ENCODE data around the gene MARS1. TPM values are rescaled to one million over a fixed set of nuclear protein-coding genes. Genes with fewer than 3 reads are reported as not detected.

MARS1 gene
- total and polyA plus RNA-seq, 2 experiments from 2014 or later, result 266 to 351 TPM

DNA sequence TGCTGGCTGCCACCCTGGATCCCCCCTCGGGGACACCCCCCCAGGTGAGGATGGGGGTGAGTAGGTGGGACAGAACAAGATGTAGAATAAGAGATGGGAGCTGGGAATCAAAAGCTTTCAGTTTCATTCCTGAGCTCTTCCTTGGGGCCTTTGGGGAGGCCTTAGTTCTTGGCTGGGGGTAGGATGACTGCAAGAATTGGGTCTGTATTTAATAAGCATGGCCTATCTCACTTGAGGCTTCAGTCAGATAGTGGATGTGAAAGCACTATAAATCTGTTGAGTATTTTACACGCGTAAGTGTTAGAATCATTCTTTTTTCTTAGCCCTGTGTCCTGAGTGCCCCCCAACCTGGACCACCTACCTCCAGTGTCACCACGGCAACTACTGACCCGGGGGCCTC is 39.3 kb downstream of the MARS1 start:
- Mint-ChIP-seq H3K9me3 (no peaks in the 10 kb centered on the region; the same call in 2 of the 3 replicates), H3K27me3 (ENCODE audit: insufficient read depth, low read depth, poor library complexity) (peaks cover 28% of the 10 kb centered on the region), H3K4me3 (no peak overlapping the region; the same call in 2 of the 3 replicates), H3K36me3 (ENCODE audit: low read depth) (peaks cover 44% of the 10 kb centered on the region), H3K27ac (no peak overlapping the region), H3K4me1 (peaks cover 30% of the 10 kb centered on the region)
- 0 out of 2 replicates have a peak, but pooled peaks cover 7% of the 10 kb centered on the region for H3K79me2 ChIP-seq (replicated peaks; ENCODE audit: insufficient read depth)
- TF ChIP-seq, protein P1, sequence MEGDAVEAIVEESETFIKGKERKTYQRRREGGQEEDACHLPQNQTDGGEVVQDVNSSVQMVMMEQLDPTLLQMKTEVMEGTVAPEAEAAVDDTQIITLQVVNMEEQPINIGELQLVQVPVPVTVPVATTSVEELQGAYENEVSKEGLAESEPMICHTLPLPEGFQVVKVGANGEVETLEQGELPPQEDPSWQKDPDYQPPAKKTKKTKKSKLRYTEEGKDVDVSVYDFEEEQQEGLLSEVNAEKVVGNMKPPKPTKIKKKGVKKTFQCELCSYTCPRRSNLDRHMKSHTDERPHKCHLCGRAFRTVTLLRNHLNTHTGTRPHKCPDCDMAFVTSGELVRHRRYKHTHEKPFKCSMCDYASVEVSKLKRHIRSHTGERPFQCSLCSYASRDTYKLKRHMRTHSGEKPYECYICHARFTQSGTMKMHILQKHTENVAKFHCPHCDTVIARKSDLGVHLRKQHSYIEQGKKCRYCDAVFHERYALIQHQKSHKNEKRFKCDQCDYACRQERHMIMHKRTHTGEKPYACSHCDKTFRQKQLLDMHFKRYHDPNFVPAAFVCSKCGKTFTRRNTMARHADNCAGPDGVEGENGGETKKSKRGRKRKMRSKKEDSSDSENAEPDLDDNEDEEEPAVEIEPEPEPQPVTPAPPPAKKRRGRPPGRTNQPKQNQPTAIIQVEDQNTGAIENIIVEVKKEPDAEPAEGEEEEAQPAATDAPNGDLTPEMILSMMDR (conservative IDR thresholded peaks at IDR 0.05; ENCODE audit: low read depth in 2 of 2), result no peak
- no peak for TF ChIP-seq JUNB (IDR thresholded peaks at IDR 0.05; ENCODE audit: unreplicated experiment)
- TF ChIP-seq ZNF331 (CRISPR knock-in tag; IDR thresholded peaks at IDR 0.05; ENCODE audit: low read depth), result no peak
- TF ChIP-seq ZNF114 (CRISPR knock-in tag; IDR thresholded peaks at IDR 0.05), result no peak
- TF ChIP-seq EZH2 (IDR thresholded peaks at IDR 0.05; ENCODE audit: low read depth, unreplicated experiment), result no peak
- no peak for TF ChIP-seq POLR2AphosphoS5 (IDR thresholded peaks at IDR 0.05; ENCODE audit: low read depth)
- TF ChIP-seq CREB1 (CRISPR knock-in tag; IDR thresholded peaks at IDR 0.05; ENCODE audit: low read depth), result no peak
- TF ChIP-seq EZH2phosphoT487 (IDR thresholded peaks at IDR 0.05; ENCODE audit: unreplicated experiment), result no peak
- TF ChIP-seq NANOG (IDR thresholded peaks at IDR 0.05; ENCODE audit: borderline replicate concordance), result no peak
- TF ChIP-seq, protein P2, sequence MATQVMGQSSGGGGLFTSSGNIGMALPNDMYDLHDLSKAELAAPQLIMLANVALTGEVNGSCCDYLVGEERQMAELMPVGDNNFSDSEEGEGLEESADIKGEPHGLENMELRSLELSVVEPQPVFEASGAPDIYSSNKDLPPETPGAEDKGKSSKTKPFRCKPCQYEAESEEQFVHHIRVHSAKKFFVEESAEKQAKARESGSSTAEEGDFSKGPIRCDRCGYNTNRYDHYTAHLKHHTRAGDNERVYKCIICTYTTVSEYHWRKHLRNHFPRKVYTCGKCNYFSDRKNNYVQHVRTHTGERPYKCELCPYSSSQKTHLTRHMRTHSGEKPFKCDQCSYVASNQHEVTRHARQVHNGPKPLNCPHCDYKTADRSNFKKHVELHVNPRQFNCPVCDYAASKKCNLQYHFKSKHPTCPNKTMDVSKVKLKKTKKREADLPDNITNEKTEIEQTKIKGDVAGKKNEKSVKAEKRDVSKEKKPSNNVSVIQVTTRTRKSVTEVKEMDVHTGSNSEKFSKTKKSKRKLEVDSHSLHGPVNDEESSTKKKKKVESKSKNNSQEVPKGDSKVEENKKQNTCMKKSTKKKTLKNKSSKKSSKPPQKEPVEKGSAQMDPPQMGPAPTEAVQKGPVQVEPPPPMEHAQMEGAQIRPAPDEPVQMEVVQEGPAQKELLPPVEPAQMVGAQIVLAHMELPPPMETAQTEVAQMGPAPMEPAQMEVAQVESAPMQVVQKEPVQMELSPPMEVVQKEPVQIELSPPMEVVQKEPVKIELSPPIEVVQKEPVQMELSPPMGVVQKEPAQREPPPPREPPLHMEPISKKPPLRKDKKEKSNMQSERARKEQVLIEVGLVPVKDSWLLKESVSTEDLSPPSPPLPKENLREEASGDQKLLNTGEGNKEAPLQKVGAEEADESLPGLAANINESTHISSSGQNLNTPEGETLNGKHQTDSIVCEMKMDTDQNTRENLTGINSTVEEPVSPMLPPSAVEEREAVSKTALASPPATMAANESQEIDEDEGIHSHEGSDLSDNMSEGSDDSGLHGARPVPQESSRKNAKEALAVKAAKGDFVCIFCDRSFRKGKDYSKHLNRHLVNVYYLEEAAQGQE (IDR thresholded peaks at IDR 0.05; ENCODE audit: unreplicated experiment), result no peak
- TF ChIP-seq, protein P3, sequence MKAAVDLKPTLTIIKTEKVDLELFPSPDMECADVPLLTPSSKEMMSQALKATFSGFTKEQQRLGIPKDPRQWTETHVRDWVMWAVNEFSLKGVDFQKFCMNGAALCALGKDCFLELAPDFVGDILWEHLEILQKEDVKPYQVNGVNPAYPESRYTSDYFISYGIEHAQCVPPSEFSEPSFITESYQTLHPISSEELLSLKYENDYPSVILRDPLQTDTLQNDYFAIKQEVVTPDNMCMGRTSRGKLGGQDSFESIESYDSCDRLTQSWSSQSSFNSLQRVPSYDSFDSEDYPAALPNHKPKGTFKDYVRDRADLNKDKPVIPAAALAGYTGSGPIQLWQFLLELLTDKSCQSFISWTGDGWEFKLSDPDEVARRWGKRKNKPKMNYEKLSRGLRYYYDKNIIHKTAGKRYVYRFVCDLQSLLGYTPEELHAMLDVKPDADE (IDR thresholded peaks at IDR 0.05), result no peak
- no peak for TF ChIP-seq STAT1 (IDR thresholded peaks at IDR 0.05; ENCODE audit: unreplicated experiment)
- TF ChIP-seq, protein P4, sequence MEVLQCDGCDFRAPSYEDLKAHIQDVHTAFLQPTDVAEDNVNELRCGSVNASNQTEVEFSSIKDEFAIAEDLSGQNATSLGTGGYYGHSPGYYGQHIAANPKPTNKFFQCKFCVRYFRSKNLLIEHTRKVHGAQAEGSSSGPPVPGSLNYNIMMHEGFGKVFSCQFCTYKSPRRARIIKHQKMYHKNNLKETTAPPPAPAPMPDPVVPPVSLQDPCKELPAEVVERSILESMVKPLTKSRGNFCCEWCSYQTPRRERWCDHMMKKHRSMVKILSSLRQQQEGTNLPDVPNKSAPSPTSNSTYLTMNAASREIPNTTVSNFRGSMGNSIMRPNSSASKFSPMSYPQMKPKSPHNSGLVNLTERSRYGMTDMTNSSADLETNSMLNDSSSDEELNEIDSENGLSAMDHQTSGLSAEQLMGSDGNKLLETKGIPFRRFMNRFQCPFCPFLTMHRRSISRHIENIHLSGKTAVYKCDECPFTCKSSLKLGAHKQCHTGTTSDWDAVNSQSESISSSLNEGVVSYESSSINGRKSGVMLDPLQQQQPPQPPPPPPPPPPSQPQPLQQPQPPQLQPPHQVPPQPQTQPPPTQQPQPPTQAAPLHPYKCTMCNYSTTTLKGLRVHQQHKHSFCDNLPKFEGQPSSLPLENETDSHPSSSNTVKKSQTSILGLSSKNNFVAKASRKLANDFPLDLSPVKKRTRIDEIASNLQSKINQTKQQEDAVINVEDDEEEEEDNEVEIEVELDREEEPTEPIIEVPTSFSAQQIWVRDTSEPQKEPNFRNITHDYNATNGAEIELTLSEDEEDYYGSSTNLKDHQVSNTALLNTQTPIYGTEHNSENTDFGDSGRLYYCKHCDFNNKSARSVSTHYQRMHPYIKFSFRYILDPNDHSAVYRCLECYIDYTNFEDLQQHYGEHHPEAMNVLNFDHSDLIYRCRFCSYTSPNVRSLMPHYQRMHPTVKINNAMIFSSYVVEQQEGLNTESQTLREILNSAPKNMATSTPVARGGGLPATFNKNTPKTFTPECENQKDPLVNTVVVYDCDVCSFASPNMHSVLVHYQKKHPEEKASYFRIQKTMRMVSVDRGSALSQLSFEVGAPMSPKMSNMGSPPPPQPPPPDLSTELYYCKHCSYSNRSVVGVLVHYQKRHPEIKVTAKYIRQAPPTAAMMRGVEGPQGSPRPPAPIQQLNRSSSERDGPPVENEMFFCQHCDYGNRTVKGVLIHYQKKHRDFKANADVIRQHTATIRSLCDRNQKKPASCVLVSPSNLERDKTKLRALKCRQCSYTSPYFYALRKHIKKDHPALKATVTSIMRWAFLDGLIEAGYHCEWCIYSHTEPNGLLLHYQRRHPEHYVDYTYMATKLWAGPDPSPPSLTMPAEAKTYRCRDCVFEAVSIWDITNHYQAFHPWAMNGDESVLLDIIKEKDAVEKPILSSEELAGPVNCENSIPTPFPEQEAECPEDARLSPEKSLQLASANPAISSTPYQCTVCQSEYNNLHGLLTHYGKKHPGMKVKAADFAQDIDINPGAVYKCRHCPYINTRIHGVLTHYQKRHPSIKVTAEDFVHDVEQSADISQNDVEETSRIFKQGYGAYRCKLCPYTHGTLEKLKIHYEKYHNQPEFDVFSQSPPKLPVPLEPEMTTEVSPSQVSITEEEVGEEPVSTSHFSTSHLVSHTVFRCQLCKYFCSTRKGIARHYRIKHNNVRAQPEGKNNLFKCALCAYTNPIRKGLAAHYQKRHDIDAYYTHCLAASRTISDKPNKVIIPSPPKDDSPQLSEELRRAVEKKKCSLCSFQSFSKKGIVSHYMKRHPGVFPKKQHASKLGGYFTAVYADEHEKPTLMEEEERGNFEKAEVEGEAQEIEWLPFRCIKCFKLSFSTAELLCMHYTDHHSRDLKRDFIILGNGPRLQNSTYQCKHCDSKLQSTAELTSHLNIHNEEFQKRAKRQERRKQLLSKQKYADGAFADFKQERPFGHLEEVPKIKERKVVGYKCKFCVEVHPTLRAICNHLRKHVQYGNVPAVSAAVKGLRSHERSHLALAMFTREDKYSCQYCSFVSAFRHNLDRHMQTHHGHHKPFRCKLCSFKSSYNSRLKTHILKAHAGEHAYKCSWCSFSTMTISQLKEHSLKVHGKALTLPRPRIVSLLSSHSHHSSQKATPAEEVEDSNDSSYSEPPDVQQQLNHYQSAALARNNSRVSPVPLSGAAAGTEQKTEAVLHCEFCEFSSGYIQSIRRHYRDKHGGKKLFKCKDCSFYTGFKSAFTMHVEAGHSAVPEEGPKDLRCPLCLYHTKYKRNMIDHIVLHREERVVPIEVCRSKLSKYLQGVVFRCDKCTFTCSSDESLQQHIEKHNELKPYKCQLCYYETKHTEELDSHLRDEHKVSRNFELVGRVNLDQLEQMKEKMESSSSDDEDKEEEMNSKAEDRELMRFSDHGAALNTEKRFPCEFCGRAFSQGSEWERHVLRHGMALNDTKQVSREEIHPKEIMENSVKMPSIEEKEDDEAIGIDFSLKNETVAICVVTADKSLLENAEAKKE (CRISPR knock-in tag; IDR thresholded peaks at IDR 0.05), result no peak
- H3K27me3 ChIP-seq (ENCODE audit: insufficient read depth), result no peaks in the 10 kb centered on the region
- peaks cover 17% of the 10 kb centered on the region for H4K20me1 ChIP-seq (replicated peaks; ENCODE audit: insufficient read depth)
- no peak overlapping the region for H2AFZ ChIP-seq
- H3K36me3 ChIP-seq (ENCODE audit: insufficient read depth), result peaks cover 9% of the 10 kb centered on the region
- DNase-seq (ENCODE audit: low spot score), result no peak
- peaks cover 20% of the 10 kb centered on the region for H3F3A ChIP-seq (replicated peaks; ENCODE audit: low read depth)
- ATAC-seq, result no peak
- H3K27ac ChIP-seq (ENCODE audit: low read depth), result no peak overlapping the region
- no peaks in the 10 kb centered on the region for H3K9me2 ChIP-seq (ENCODE audit: insufficient read depth)
- peaks cover 14% of the 10 kb centered on the region for H3K4me1 ChIP-seq (ENCODE audit: insufficient read depth)
- H3K4me3 ChIP-seq, result no peak overlapping the region
- H3K4me2 ChIP-seq, result no peak overlapping the region

Data from GM23338 (cell line).